Muscle of back (tissue), 13 donors: ENCODE data around the gene USP2. TPM values are rescaled to one million over a fixed set of nuclear protein-coding genes. Genes with fewer than 3 reads are reported as not detected.

Experiments used
- DNase-seq, 3 donors: peaks; one replicate each; pipeline versions ENCODE4 v3.0.0 to v3.0.0-alpha.2; 2013
- long read RNA-seq, 9 donors: transcript quantifications; one replicate each; lab custom pipeline, GENCODE V29; 2026
- polyA plus RNA-seq, 10 donors: library from polyadenylated mRNA; unstranded; fragments of 120-200 nt; gene quantifications; one replicate each; pipeline ENCODE4 v1.2.1, GENCODE V29; 2013; ENCODE audit not compliant: insufficient read length in 10 of 10

USP2 gene
- 10 to 100 TPM; 18.1 to 66.0 (median 44.8) TPM for polyA plus RNA-seq
- long read RNA-seq, donor 1, transcript USP2-205 (2 exons, 563 nt) = major isoform, 6 of 6 reads
- long read RNA-seq, donor 1, partial matches to known transcripts = 0 of 6 reads
- long read RNA-seq, donor 1, other reads (novel, unspliced or antisense) = 0 of 6 reads
- long read RNA-seq, donor 2, partial matches to known transcripts = 7 of 10 reads
- long read RNA-seq, donor 2, other reads (novel, unspliced or antisense) = 0 of 10 reads
- long read RNA-seq, donor 3 = 0 reads
- long read RNA-seq, donor 4, partial matches to known transcripts = 0 of 2 reads
- long read RNA-seq, donor 4, other reads (novel, unspliced or antisense) = 0 of 2 reads
- long read RNA-seq, donor 5, partial matches to known transcripts = 0 of 6 reads
- long read RNA-seq, donor 5, other reads (novel, unspliced or antisense) = 0 of 6 reads
- long read RNA-seq, donor 6, partial matches to known transcripts = 0 of 3 reads
- long read RNA-seq, donor 6, other reads (novel, unspliced or antisense) = 0 of 3 reads
- long read RNA-seq, donor 7 = 0 reads
- long read RNA-seq, donor 8, partial matches to known transcripts = 0 of 1 reads
- long read RNA-seq, donor 8, other reads (novel, unspliced or antisense) = 0 of 1 reads
- long read RNA-seq, donor 9 = 0 reads

DNA sequence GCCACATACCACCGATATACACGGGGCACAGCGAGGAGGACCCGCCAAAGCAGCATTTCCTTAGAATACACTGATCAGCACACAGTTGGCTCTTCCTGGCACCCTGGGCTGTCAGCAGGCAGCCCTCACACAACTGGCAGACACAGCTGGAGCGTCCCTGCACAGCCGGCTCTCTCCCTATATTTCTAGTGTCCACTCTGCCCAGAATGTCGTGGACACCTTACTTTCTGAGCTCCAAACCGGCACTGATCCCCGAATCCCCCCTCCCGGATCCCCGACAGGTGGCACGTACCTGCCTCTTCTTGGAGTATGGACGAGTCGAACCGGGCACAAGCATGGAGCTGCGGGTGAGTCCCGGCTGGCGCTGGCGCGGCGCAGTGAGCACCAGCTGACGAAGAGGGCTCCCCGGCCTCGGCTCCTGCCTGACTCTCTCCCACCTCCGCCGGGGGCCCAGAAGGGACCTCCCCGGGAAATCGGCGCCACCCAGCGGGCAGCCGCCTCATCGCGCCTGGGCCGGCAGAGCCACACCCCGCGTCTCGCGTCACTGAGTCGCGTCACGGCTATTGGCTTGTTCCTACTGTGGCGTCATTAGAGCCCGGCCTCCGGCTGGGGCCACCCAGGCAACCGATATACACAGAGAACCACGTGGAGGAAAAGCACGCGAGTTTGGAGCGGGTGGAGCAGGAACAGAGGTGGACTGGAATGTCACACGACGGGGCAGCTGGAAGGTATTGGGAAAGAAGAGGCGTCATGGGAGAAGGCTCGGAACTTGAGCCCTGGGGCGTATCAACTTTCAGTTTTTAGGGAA lies at the start of gene USP2:
TSS of gene USP2 (minus strand) at position 510 of the 808 bp plus-strand sequence. CDS start 8,210 bp downstream, outside the sequence.
- DNase-seq = peak; percentile 95 to 98 (median 97)

GRCh38 chr11:119427279-119427678 lies 45.8 kb upstream of the USP2 start:
- no peak for DNase-seq

DNA sequence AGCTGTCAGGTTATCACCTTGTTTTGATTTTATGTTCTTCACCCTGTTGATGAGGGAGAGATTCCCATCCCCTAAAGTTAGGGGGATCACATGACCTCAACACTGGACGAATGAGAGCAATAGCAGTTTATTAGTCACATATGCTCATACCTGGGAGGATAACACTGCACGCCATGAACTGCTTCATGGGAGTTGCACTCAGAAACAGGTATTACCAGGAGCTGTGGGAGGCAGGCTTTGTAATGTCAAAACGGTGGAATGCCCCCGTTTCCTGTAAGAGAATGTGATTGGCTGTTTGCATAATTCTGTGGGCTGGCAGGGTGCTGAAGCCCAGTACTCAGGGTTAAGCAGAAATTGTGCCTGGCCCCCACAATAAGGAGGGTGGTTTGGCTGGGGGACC lies 44.7 kb upstream of the USP2 start:
- DNase-seq = no peak

DNA sequence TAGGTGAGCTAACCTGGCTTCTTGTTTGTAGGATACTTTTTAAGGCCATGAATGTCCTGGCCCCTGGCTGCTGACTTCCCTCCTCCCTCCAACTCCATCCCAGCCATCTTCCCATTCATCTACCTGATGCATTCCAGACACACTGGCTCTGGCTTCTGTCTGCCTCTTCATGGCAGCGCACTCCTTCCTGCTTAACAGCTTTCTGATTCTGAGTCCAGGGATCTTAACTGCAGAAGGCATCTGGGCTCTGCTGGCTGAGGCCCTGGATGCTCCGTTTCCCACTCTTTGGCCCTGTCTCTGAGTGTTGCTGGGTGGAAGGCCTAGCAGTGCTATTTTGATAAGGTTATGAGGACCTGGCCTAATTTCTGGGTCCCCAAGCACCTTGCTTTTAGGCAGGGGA lies 43.3 kb upstream of the USP2 start:
- DNase-seq = no peak

DNA sequence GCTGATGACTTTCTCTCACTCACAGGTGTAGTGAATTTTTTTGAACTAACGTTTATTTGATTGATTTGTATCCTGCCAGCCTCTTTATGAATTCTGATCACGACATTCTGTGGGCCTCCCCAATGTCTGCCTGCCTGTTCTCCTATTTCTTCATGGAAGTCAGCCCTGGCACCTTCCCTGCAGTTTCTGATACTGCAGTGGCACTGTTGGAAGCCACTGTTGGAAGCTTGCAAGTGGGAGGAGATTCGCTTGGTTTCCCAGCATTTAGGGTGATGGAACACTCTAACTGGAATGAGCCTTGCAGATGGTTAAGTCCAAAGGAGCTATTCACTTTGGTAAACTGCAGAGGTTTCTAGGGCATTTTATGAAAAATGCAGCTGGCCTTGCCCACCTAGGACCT lies 42.8 kb upstream of the USP2 start:
- DNase-seq = no peak

DNA sequence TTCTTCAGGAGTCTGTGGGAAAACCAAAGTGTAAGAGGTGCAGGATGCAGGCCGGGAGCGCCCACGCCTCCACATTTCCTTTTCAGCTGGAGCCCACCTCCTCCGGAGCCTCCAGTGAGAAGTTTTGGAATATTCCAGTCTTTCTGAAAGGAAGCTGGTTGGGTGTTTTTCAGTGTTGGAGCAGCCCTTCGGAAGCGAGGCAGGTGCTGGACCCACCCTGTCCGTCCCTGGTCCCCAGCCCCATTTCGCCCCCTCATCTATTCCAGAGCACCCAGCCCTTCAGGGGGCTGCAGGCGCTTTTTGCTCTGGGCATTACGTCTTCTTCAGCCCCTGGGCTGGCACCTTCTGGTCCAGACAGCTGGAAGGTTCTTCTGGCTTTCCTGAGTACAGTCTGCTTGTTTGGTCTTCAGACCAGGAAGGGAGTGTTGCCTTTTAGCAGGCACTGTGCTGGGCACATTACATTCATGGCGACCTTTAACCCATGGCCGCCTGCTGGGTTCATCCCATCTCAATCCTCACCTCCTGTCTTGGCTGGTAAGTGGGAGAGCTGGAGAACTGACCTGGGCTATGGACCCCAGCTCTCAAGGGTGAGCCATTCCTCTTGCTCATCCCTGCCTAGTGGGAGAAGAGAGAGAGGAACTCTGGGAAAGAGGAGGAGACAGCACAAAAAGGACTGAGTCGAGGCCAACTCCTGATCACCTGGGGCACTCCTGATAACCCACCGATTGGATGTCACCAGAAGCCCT lies 42.2 kb upstream of the USP2 start:
- no peak for DNase-seq

GRCh38 chr11:119422809-119423508 lies 41.5 kb upstream of the USP2 start, which contains the start of gene THY1:
Gene THY1 (minus strand): TSS chr11:119423172. CDS start chr11:119420905, 2,267 bp downstream.
- DNase-seq = peak in 2 of 3 donors; percentile 83 to 93

DNA sequence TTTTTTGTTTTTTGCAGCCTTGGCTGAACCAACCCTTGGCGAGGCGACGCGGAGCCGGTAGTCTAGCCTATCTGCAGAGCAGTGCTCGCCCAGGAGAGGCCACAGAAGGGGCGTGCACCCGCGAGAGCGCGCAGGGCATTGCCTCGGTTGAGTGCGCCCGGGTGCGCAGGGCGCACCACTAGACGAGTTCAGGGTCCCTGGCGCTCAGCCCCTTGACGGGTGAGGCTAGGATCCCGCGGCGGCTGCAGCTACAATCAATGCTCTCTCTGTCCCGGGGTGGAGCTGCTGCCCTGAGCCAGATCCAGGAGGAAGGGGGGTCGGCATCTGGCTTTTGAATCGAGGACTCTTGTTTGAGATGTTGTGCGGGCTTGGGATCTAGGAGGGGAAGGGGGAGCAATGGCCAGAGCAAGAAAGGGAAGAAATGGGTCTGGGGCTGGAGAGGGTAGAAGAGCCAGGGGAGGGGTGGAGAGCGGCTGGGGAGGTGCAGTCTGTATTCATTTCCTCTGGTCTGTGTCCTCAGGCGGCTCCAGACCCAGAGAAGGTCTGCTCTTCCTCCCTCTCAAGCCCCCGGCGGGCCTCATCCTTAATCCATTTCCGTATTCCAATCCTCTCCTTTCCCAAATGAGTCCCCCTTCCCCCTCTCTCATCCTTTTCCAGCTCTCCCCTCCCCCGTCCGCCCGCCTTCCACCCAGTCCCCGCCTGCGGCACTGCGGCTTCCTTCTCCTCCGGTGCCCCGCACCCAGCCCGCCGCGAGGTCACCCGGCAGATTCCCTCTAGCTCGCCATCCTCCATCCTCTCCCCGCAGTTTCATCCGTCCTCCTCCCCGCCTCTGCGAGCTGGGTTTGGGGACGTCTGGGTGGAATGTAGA lies 40.7 kb upstream of the USP2 start:
- DNase-seq = peak in 2 of 3 donors; percentile 53 to 86

DNA sequence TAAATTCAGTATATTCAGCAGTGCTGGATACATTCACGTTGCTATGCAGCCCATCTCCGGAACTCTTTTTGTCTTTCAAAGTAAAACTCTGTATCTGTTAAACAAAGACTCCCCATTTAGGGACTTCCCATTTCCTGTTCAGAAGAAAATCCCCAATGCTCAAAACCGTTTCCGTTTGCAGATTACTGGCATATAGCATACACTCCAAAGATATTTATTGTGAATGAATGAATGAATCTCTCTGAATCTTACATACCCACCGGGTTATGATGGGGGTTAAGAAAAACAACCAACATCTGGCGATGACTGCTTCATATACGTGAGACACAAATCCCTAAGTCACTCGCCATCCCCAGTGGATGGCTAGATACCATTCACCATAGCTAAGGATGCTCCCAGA lies 39.9 kb upstream of the USP2 start:
- peak in 1 of 3 donors; percentile 41 for DNase-seq

DNA sequence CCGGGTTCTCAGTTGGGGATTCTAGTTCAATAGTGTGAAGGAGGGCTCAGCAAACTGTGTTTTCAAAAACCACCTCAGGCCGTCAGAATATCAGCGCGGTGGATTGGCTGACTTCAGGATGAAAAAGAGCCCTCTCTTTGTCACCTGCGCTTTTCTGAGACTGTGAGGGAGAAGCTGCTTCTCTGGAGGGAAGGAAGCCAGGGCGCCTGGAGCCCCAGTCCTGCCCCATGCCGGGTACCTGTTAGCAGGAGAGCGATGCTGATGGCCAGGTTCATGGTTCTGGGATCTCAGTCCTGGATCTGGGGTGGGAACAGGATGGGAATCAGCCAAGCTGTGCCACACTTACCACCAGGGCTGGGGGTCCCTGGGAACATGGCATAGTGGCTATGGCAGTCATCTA lies 39.1 kb upstream of the USP2 start:
- DNase-seq = no peak

- DNase-seq = no peak
These were observed 38.5 kb upstream of the USP2 start for GRCh38 chr11:119419834-119420492.

GRCh38 chr11:119419246-119419645 lies 37.8 kb upstream of the USP2 start:
- no peak for DNase-seq

DNA sequence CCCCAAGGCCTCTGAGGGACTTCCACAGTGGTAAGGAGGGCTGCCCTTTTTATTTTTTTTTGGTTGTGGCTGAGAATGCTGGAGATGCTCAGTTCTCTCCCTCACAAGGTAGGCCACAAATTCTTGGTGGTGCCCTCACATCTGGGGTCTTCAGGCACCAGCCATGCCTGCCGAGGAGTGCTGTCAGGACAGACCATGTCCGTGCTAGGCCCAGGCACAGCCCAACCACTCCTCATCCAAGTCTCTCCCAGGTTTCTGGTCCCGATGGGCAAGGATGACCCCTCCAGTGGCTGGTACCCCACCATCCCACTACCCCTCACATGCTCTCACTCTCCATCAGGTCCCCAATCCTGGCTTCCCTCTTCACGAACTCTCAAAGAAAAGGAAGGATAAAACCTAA lies 37.3 kb upstream of the USP2 start:
- no peak for DNase-seq

GRCh38 chr11:119417726-119418540 lies 36.4 kb upstream of the USP2 start:
- peak in 2 of 3 donors; percentile 28 to 71 for DNase-seq

DNA sequence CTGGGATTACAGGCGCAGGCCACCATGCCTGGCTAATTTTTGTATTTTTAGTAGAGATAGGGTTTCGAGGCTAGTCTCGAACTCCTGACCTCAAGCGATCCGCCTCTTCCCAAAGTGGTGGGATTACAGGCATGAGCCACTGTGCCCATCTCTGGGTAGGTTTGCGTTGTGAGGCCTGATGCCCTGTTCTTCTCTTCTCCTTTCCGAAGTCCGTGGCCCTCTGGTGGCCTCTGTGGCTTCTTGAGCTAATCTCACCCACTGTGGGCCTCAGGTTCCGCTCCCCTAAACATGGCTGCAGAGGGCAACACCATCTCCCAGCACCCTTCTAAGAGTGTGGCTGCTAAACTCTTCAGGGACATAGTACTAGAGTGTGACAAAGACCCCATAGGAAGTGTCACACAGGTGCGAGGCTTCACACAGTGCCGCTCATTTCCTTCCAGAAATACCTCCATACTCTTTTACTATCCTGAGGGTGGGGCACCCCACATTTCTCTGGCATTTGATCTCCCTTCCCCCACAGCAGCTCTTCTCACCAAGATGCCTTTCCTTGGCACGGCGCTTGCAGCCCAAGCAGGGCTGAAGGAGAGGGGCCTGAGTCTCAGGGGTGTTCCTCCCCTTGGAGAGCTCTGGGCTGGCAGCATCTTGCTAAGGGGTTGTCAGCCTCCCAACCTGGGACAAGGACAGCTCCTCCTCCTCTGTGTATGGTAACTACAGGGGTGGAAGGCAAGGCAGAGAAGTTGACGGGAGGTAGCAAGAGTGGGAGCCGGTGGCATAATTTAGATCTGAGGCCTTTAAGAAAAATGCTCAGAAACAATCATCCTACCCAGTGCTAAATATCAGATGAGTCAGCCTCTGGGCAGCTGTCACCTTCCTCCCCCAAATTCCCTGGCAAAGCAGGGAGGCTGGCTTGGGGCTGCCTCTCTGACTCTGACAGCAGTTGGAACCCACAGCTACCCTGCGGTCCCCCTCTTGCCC lies 35.4 kb upstream of the USP2 start:
- peak in 1 of 3 donors; percentile 43 for DNase-seq

- no peak for DNase-seq
These were observed 34.5 kb upstream of the USP2 start for GRCh38 chr11:119415966-119416365.

- no peak for DNase-seq
These were observed 34.0 kb upstream of the USP2 start for GRCh38 chr11:119415517-119415916.
